ENCODE measurements around the gene CASZ1.

The CASZ1 gene

DNA sequence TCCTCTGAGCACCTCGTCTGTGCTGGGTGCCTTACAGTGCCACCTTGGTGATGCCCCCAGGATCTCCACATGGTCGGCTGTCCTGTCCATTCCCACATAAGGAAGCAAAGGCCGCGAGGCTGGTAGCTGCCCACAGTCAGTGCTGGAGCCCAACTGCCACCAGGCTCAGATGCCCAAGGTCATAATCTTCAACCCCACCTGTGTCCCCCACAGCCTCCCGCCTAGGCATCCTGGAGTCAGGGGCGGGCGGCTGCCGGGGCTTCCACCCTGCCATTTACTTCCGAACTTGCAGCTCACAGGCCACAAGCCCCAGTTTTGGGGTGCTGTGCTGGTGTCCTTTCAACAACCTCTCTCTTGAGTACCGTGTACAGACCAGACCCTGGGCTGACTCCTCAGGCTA lies 126.3 kb downstream of the CASZ1 start:
- no peak for DNase-seq (ENCODE audit: low read depth)

DNA sequence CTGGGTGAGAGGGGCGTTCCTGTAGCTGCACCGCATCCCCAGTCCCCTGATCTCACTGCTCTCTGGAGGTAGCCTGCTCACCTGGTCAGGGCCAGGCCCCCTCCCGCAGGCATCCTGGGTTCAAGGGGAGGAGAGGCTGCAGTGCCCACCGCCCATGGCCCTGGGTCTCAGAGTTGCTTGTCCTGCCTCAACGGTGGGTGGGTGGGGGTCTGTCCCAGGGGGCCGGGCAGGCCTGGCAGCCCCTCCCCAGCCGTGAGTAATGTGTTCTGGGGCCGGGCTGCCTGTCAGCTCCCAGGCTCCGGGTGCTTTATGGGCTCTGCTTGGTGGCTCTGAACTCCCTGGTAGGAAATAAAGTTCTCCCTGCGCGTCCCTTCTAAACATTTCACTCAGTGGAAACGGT lies 126.9 kb downstream of the CASZ1 start:
- DNase-seq (ENCODE audit: low read depth), result no peak

DNA sequence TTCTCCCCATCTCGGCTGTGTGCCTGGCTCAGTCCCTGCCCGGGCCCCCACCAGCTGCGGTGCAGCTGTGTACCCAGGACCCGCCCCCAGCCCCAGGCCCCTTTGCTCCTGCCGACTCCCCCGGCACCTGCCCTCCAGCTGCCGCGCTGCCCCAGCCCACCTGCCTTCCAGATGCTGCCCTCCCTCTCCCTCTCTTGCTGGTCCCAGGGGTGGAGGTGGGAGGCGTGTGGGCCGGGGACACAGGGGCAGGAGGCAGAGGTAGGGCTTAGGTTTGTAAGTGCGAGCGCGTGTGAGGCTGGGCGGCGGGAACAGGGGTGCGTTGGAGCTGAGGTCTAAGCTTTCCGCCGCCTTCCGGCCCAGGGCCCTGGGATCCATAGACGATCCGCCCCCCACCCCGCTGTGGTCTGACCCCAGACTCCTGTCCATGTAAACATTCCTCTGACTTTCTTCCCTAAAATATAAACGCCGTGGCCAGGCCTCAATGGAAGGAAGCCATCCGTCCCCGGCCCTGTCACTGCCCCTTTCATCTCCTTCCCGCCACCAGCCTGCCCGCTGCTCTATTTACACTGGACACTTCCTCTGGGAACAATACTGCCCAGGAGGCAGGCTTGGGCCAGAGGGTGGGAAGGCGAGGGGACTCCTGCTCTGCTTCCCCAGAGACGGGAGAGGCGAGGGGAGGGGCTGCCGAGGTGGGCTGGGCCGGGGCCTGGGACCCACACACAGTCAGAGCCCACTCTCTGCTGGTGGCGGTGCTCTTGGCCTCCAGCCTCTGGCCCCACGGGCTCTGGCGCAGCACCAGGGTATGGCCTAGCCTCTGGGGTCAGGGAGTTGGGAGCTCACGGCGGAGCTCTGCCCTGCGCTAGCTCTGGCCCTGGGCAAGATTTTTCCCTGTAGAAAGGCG lies 128.3 kb downstream of the CASZ1 start:
- no peak for DNase-seq (ENCODE audit: low read depth)

DNA sequence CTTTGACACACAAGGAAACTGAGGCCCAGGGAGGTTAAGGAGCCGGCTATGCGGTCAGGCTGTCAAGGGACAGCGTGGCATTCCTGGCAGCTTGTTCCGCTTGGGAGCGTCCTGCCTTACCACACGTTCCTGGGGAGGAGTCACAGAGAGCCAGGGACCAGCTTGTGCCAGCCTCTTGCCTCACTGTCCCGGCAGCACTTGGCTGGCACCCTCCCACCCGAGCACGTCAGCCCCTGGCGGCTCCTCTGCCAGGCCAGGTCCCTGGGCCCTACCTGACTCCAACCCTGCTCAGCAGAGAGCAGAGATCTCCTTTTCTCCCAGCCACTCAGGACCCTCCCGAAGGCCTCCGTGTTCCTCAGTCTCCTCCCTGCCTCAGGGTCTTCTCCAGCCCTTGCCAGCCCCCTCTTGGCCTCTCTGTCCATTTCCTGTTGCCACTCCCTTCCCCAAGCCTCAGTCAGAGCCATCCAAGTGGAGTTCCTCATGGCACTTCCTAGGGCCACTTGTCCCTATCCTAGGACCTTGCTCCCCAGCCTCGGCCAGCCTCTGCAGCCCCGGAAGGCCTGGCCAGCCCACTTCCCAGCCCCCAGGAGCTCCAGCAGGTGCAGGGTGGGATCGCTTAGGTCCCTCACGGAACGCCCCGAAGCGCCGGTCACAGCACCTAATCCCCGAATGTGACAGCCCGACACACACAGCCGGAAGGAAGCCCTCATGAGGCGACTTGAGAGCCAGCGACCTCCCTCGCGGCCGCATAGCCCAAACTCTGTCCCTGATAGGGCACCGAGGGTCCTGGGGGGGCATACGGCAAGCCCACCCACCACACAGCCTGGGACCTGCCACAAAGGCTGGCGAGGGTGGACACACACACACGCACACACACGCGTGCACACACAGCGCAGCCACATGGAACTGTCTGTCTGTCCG lies 130.3 kb downstream of the CASZ1 start:
- no peak for DNase-seq (ENCODE audit: low read depth)

GRCh38 chr1:10665226-10665625 lies 131.2 kb downstream of the CASZ1 start:
- no peak for DNase-seq (ENCODE audit: low read depth)

GRCh38 chr1:10664251-10664650 lies 132.2 kb downstream of the CASZ1 start:
- DNase-seq (ENCODE audit: low read depth), result no peak

DNA sequence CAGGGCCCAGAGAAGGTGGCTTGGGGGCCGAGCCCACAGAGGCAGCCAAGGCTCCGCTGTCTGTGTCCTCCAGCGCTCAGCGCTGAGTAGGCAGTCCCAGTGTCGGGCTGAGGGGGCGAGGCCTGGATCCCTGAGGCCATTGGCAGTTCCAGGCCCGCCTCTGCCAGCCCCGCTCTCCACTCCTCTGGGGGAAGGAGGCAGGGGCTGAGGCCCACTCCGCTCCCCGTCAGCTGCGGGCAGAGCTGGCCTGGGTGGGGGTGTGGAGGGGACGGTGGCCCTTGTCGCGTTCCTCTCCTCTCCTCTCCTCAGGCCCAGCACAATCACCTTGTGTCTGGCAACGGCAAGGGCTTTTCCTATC lies 132.8 kb downstream of the CASZ1 start:
- no peak for DNase-seq (ENCODE audit: low read depth)

DNA sequence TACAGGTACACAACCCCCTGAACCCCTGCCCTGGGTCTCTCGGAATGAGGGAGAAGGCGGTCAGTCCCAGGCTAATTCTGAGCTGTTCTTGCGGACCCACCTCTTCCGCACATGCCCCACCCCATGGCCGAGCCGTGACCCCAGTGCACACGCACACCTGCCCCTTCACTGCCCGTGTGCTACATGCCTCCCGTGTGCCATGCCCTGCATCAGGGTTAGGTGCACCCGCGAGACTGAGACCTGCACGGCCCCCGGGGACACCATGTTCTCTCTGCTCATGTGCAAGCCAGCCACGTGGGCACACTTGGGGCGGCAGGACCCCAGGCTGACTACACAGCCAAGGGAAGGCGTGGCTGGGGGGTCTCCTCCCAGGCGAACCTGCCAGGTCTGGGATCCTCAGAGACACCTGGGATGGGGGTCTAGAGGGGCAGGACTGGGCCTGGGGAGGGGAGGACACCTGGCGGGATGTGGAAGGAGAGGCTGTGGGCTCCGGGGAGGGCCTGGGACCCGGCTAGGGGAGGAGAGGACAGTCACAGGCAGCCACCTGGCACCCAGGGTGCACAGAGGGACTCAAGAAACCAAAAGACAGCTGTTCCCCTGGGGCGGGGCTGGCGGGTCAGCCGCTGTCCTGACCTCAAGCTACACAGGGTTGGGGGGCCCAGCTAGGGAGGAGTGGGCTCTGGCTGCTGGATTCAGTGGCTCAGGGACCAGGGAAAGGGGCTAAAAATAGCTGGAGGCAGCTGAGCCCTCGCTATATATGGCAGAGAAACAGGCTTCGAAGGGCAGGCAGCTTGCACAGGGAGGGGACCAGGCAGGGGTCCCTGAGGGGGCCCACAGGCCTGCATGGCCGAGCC lies 133.4 kb downstream of the CASZ1 start:
- DNase-seq (ENCODE audit: low read depth), result no peak

DNA sequence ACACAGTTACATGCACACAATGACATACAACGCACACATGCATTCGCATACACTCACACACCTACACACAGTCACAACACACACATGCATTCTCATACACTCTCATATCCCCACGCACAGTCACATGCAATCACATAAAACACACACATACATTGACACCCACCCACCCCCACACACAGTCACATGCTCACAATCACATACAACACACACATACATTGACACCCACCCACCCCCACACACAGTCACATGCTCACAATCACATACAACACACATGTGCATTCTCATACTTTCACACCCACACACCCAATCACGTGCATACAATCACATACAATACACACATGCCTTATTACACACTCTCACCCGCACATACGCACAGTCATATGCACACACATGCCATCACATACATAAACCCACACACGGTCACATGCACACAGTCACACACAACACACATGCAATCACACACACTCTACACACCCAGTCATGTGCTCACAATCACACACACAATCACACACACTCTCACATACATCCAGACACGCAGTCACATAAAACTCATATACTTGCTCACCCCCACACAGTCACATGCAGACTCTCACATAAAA lies 134.3 kb downstream of the CASZ1 start:
- no peak for DNase-seq (ENCODE audit: low read depth)

DNA sequence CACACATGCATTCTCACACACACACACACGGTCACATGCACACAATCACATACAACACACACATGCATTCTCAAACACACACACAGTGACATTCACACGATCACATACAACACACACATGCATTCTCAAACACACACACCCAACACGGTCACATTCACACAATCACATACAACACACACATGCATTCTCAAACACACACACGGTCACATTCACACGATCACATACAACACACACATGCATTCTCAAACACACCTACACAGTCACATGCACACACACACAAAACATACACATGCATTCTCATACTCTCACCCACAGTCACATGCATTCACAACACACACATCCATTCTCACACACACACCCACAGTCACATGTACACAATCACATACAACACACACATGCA lies 135.0 kb downstream of the CASZ1 start:
- DNase-seq (ENCODE audit: low read depth), result no peak

GRCh38 chr1:10659646-10660540 lies 136.6 kb downstream of the CASZ1 start:
- DNase-seq (ENCODE audit: low read depth), result no peak

DNA sequence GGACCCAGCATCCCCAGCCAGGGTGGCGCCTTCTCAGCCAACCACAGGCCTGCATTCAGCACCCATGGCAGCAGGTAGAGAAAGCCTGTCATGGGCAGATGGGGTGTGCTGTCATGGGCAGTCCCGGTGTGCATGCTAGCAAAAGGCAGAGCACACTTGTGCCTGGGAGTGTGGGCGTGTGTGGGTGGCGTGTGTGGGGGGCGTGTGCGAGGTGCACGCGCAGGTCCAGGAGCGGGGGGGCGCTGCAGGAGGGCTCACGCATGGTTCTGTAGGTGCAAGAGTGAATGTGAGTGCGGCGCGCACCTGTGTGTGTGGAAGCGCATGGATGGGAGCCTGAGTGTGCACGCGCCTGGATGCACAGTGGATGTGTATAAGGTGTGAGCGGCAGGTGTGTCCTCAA lies 137.2 kb downstream of the CASZ1 start:
- DNase-seq (ENCODE audit: low read depth), result no peak

GRCh38 chr1:10658396-10659066 lies 137.9 kb downstream of the CASZ1 start:
- no peak for DNase-seq (ENCODE audit: low read depth)

DNA sequence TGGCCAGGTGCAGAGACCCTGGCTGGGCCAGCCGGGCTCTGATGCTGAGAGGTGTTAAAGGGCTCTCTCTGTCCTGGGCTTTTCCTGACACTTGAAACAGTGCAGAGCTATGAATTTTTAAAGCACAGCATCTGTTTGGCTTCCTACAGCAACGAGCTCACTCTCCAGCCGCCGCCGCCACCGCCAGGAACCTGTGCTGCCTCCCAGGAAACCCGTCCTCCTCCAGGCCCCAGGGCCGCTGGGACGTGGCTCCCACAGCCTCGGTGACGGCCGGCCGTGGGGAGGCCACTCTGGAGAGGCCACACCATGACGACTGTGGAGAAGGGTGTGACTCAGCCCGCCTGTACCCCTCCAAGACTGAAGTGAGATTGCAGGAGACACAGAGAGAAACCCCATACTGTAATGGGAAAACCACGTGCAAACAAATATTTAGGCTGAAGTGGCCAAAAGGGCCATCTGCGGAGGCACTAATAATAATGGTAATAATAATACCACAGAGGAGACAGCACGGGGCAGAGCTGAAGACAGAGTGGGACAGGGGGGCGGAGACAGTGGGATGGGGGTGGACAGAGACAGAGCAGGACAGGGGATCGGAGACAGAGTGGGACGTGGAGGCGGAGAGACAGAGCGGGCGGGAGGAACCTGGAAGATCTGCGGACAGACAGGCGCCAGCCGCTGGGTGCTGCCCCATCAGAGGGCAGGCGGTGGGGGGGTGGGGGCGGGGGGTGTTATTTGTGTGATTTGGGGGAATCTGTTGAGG lies 139.2 kb downstream of the CASZ1 start:
- DNase-seq (ENCODE audit: low read depth), result no peak

- DNase-seq (ENCODE audit: low read depth), result no peak
Measured at GRCh38 chr1:10656431-10656830, 140.0 kb downstream of the CASZ1 start.

DNA sequence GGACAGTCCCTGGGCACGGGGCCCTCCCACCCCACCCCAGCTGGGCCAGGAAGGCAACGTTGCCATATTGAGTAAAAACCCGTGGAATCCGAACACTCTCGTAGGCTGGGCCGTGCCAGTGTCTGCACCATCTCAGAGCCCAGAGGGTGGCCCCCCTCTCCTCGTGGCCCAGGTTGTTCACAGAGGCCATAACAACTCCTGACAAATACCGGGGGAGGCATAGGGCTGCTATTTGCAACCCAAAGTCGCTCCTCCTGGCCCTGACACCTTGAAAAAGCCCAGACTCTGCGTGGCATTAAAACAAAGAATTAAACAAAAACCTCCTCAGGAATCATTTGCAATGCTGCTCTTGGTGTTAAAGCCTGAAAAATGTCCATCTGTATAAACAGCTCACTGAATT lies 141.4 kb downstream of the CASZ1 start:
- no peak for DNase-seq (ENCODE audit: low read depth)

GRCh38 chr1:10653370-10654125 lies 142.9 kb downstream of the CASZ1 start:
- no peak for DNase-seq (ENCODE audit: low read depth)

- no peak for DNase-seq (ENCODE audit: low read depth)
Measured at GRCh38 chr1:10652626-10653025, 143.8 kb downstream of the CASZ1 start.

- DNase-seq (ENCODE audit: low read depth), result no peak
Measured at GRCh38 chr1:10651793-10652192, 144.7 kb downstream of the CASZ1 start.

All from T follicular helper cell (primary cell).